AG09319 (cell line): Measurements from ENCODE around the gene PGBD5.

Experiments
- DNase-seq: peaks from one replicate; pipeline ENCODE4 v3.0.0-alpha.2; 2010; ENCODE audit warnings: low read depth; ENCODE audit errors: extremely low read depth
- CTCF ChIP-seq: IDR thresholded peaks from 2 replicates; pipeline ENCODE4 v1.5.1; 2011; ENCODE audit warnings: low read depth, mild to moderate bottlenecking, inconsistent platforms, low read length, moderate library complexity

The PGBD5 gene

GRCh38 chr1:230274254-230274653, 151.9 kb downstream of the PGBD5 start:
- TF ChIP-seq CTCF = no peak
- DNase-seq = no peak

GRCh38 chr1:230273141-230273710, 152.9 kb downstream of the PGBD5 start:
- no peak for DNase-seq
- TF ChIP-seq CTCF = no peak

DNA sequence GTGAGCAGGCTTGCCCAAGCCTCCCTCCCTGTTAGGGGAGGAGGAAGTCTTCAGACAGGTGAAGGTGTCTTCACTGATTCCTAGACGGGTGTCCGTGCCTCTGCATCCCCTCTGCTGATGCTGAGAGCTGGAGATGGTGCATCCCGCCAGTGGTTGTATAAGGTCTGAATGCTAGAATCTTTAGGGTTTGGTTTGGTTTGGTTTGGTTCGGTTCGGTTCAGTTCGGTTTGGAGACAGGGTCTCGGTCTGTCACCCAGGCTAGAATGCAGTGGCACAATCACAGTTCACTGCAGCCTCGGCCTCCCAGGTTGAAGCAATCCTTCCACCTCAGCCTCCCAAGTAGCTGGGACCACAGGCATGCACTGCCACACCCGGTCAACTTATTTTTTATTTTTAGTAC, 153.6 kb downstream of the PGBD5 start:
- TF ChIP-seq CTCF = no peak
- DNase-seq = no peak

- no peak for DNase-seq
- no peak for TF ChIP-seq CTCF
Measured at GRCh38 chr1:230271300-230272035, 154.7 kb downstream of the PGBD5 start.

DNA sequence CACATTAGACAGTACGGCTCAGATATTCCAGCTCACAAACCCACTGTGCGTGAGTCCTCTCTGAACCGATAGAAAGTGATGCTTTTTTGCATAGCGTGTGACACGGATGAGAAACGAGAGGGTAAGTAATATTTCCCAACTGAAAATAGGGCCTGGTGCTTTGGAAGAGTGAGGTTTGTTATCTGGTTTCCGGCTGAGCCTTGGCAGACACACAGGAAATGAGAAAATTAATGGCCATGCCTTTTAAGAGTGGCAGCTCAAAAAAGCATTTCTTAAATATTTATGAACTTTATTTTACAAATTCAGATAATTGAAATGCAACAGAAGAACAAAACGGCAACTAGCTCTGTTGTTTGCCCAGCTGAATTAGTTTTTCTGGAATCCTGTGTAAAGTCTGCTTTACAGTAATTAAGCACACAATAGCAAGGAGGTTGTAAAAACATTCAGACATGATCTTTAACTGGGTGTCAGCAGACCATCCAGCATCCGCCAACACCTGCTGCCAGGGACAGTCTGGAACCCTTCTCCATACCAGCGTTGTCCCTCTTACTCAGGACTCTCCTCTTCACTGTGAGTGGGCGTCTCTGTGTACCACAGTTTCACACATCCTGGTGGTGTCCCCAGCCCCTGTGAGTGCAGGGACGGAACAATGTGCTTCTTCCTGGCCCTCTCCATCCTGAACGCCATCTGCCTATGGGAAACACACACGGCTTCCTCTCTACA, 155.4 kb downstream of the PGBD5 start:
- DNase-seq = no peak
- no peak for TF ChIP-seq CTCF

DNA sequence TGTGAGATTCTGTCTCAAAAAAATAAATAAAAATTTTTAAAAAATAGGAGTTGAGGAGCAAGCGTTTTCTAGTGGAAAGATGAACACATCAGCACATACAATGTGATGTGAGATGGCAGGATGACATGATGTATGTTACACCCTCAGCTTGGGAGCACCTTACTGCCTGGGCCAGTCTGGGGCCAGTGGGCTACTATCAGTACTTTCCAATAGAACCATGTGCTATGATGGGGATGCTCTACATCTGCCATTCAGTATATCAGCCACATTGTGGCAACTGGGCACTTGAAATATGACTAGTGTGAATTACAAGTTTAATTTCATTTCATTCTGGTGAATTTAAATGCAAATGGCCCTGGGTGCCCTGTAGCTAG, 156.0 kb downstream of the PGBD5 start:
- DNase-seq = no peak
- TF ChIP-seq CTCF = no peak
